Effector memory CD8-positive, alpha-beta T cell (primary cell): ENCODE results near the gene ADAM15.

ENCODE experiments used
- ATAC-seq: fragments of 150-1000 bp; cut with Tn5 transposase; replicated peaks from 2 replicates; pipeline ENCODE4 v1.10.0; 2021; ENCODE audit warnings: mild to moderate bottlenecking, moderate library complexity
- DNase-seq, 3 experiments: peaks; one replicate each; pipeline ENCODE4 v3.0.0; 2021
- H3K27ac Mint-ChIP-seq, 2 donors: one replicate each; pipeline ENCODE4 v1.8.0; 2022; ENCODE audit warnings: mild to moderate bottlenecking in 2 of 2, mixed read lengths in 2 of 2, moderate library complexity in 2 of 2
- H3K27me3 Mint-ChIP-seq, 2 donors: one replicate each; pipeline ENCODE4 v1.8.0; 2022; ENCODE audit warnings: mixed read lengths in 2 of 2
- H3K36me3 Mint-ChIP-seq: one replicate; pipeline ENCODE4 v1.8.0; 2022; ENCODE audit warnings: mild to moderate bottlenecking, moderate library complexity, mixed read lengths; ENCODE audit not compliant: insufficient read depth
- H3K4me1 Mint-ChIP-seq, 2 donors: one replicate each; pipeline ENCODE4 v1.8.0; 2022; ENCODE audit warnings: low read depth in 2 of 2, mixed read lengths in 2 of 2
- H3K4me3 Mint-ChIP-seq, 2 donors: one replicate each; pipeline ENCODE4 v1.8.0; 2022; ENCODE audit warnings: mild to moderate bottlenecking in 2 of 2, mixed read lengths in 2 of 2, moderate library complexity in 2 of 2
- H3K9me3 Mint-ChIP-seq, 2 donors: one replicate each; pipeline ENCODE4 v1.8.0; 2022; ENCODE audit warnings: mixed read lengths in 2 of 2

The ADAM15 gene

GRCh38 chr1:155016231-155016831 is 34.8 kb upstream of the ADAM15 start:
- no peak for ATAC-seq
- H3K27me3 Mint-ChIP-seq: no peaks in the 10 kb centered on the region
- H3K4me3 Mint-ChIP-seq: peak overlapping the region; percentile 50 to 61
- H3K27ac Mint-ChIP-seq: peak overlapping the region; percentile 41 to 79
- H3K9me3 Mint-ChIP-seq: no peaks in the 10 kb centered on the region
- DNase-seq: no peak
- H3K4me1 Mint-ChIP-seq: peaks cover 36 to 43% of the 10 kb centered on the region in 2 donors
- H3K36me3 Mint-ChIP-seq: peaks cover 5% of the 10 kb centered on the region

GRCh38 chr1:155017041-155017945 is 33.8 kb upstream of the ADAM15 start:
- Mint-ChIP-seq H3K36me3 (peaks cover 5% of the 10 kb centered on the region), H3K27ac (peak overlapping the region in 1 of 2 donors; percentile 41), H3K4me1 (peaks cover 38% of the 10 kb centered on the region in 2 donors), H3K27me3 (no peaks in the 10 kb centered on the region), H3K9me3 (no peaks in the 10 kb centered on the region), H3K4me3 (peak overlapping the region; percentile 61)
- peak; percentile 98 for ATAC-seq
- DNase-seq: peak; percentile 84 to 88 (median 87)

- ATAC-seq (no peak), DNase-seq (no peak)
- H3K9me3 Mint-ChIP-seq: no peaks in the 10 kb centered on the region
- H3K36me3 Mint-ChIP-seq: peaks cover 5% of the 10 kb centered on the region
- H3K27ac Mint-ChIP-seq: no peak overlapping the region
- H3K4me3 Mint-ChIP-seq: peak overlapping the region; percentile 52 to 61
- peaks cover 32 to 33% of the 10 kb centered on the region in 2 donors for H3K4me1 Mint-ChIP-seq
- H3K27me3 Mint-ChIP-seq: no peaks in the 10 kb centered on the region
Measured at GRCh38 chr1:155017946-155018316, 33.2 kb upstream of the ADAM15 start.

- peak overlapping the region in 1 of 2 donors; percentile 57 for H3K27ac Mint-ChIP-seq
- ATAC-seq: no peak
Measured at GRCh38 chr1:155018617-155019348, 32.3 kb upstream of the ADAM15 start.

GRCh38 chr1:155019377-155020245 is 31.5 kb upstream of the ADAM15 start:
- Mint-ChIP-seq H3K9me3 (no peaks in the 10 kb centered on the region), H3K36me3 (peaks cover 5% of the 10 kb centered on the region), H3K27me3 (no peaks in the 10 kb centered on the region), H3K4me3 (no peak overlapping the region), H3K27ac (peak overlapping the region in 1 of 2 donors; percentile 57), H3K4me1 (peaks cover 21 to 23% of the 10 kb centered on the region in 2 donors)
- no peak for ATAC-seq
- no peak for DNase-seq

More at GRCh38 chr1:155018617-155019348, 32.3 kb upstream of the ADAM15 start:
- Mint-ChIP-seq H3K4me3 (no peak overlapping the region), H3K9me3 (no peaks in the 10 kb centered on the region), H3K4me1 (peaks cover 23 to 25% of the 10 kb centered on the region in 2 donors), H3K27me3 (no peaks in the 10 kb centered on the region), H3K36me3 (peaks cover 5% of the 10 kb centered on the region)
- no peak for DNase-seq

- Mint-ChIP-seq H3K9me3 (no peaks in the 10 kb centered on the region), H3K36me3 (no peaks in the 10 kb centered on the region), H3K27me3 (no peaks in the 10 kb centered on the region), H3K4me3 (no peak overlapping the region), H3K4me1 (peaks cover 6 to 11% of the 10 kb centered on the region in 2 donors), H3K27ac (peak overlapping the region; percentile 4 to 60)
- no peak for DNase-seq
- ATAC-seq: no peak
Measured at GRCh38 chr1:155022136-155022926, 28.8 kb upstream of the ADAM15 start.

GRCh38 chr1:155022927-155023236 is 28.2 kb upstream of the ADAM15 start:
- peak overlapping the region in 1 of 2 donors; percentile 60 for H3K27ac Mint-ChIP-seq
- H3K9me3 Mint-ChIP-seq: no peaks in the 10 kb centered on the region
- no peaks in the 10 kb centered on the region for H3K27me3 Mint-ChIP-seq
- no peaks in the 10 kb centered on the region for H3K36me3 Mint-ChIP-seq
- peaks cover 2 to 11% of the 10 kb centered on the region in 2 donors for H3K4me1 Mint-ChIP-seq
- H3K4me3 Mint-ChIP-seq: no peak overlapping the region
- DNase-seq (no peak), ATAC-seq (no peak)

GRCh38 chr1:155023627-155024026 is 27.5 kb upstream of the ADAM15 start:
- H3K9me3 Mint-ChIP-seq: no peaks in the 10 kb centered on the region
- no peaks in the 10 kb centered on the region for H3K36me3 Mint-ChIP-seq
- DNase-seq: no peak
- H3K4me3 Mint-ChIP-seq: no peak overlapping the region
- peaks cover 0 to under 1% of the 10 kb centered on the region in 2 donors for H3K27me3 Mint-ChIP-seq
- H3K27ac Mint-ChIP-seq: no peak overlapping the region
- H3K4me1 Mint-ChIP-seq: peaks cover 2 to 11% of the 10 kb centered on the region in 2 donors
- ATAC-seq: no peak

- Mint-ChIP-seq H3K4me3 (no peak overlapping the region), H3K27ac (no peak overlapping the region), H3K36me3 (no peaks in the 10 kb centered on the region), H3K27me3 (peaks cover 0 to 6% of the 10 kb centered on the region in 2 donors), H3K4me1 (peaks cover 2 to 7% of the 10 kb centered on the region in 2 donors), H3K9me3 (no peaks in the 10 kb centered on the region)
- DNase-seq (no peak), ATAC-seq (no peak)
Measured at GRCh38 chr1:155024315-155024714, 26.8 kb upstream of the ADAM15 start.

GRCh38 chr1:155026154-155026553 is 25.0 kb upstream of the ADAM15 start:
- DNase-seq: no peak
- H3K27me3 Mint-ChIP-seq: peaks cover 0 to 6% of the 10 kb centered on the region in 2 donors
- H3K36me3 Mint-ChIP-seq: no peaks in the 10 kb centered on the region
- ATAC-seq: no peak
- H3K4me3 Mint-ChIP-seq: no peak overlapping the region
- H3K27ac Mint-ChIP-seq: no peak overlapping the region
- H3K4me1 Mint-ChIP-seq: peaks cover 0 to 3% of the 10 kb centered on the region in 2 donors
- H3K9me3 Mint-ChIP-seq: no peaks in the 10 kb centered on the region

- no peak overlapping the region for H3K4me3 Mint-ChIP-seq
- H3K4me1 Mint-ChIP-seq: peaks cover 0 to under 1% of the 10 kb centered on the region in 2 donors
- H3K27ac Mint-ChIP-seq: no peak overlapping the region
- H3K36me3 Mint-ChIP-seq: no peaks in the 10 kb centered on the region
- DNase-seq: no peak
- no peak for ATAC-seq
- no peaks in the 10 kb centered on the region for H3K9me3 Mint-ChIP-seq
- H3K27me3 Mint-ChIP-seq: peaks cover 0 to 6% of the 10 kb centered on the region in 2 donors
Measured at GRCh38 chr1:155026588-155026987, 24.5 kb upstream of the ADAM15 start.

GRCh38 chr1:155029513-155030242 is 21.4 kb upstream of the ADAM15 start:
- DNase-seq: no peak

More at GRCh38 chr1:155029513-155030242, 21.4 kb upstream of the ADAM15 start:
- no peak for ATAC-seq
- H3K36me3 Mint-ChIP-seq: peaks cover 3% of the 10 kb centered on the region
- H3K9me3 Mint-ChIP-seq: no peaks in the 10 kb centered on the region
- no peak overlapping the region for H3K4me3 Mint-ChIP-seq
- no peaks in the 10 kb centered on the region for H3K4me1 Mint-ChIP-seq
- H3K27me3 Mint-ChIP-seq: peaks cover 6 to 11% of the 10 kb centered on the region in 2 donors
- H3K27ac Mint-ChIP-seq: no peak overlapping the region
